Measurements from ENCODE around the gene LYRM4.

GRCh38 chr6:5063617-5064016 is 197.1 kb downstream of the LYRM4 start:
- TF ChIP-seq CTCF (optimal IDR thresholded peaks at IDR 0.05 in 1 of 3, IDR thresholded peaks at IDR 0.05 in 1 of 3, conservative IDR thresholded peaks at IDR 0.05 in 1 of 3; ENCODE audit: extremely low read depth in 1 of 3, insufficient read depth in 2 of 3, low read length in 3 of 3) (no peak), EZH2 (IDR thresholded peaks at IDR 0.05; ENCODE audit: low read length) (no peak)
